ENCODE measurements around the gene BRSK1. TPM values are rescaled to one million over a fixed set of nuclear protein-coding genes. Genes with fewer than 3 reads are reported as not detected.
A peak's percentile ranks its signal among the peaks of the same experiment; 100 is the strongest.

Gene BRSK1
- total RNA-seq, 1 donor from 2014 or later = 23.9 TPM

DNA sequence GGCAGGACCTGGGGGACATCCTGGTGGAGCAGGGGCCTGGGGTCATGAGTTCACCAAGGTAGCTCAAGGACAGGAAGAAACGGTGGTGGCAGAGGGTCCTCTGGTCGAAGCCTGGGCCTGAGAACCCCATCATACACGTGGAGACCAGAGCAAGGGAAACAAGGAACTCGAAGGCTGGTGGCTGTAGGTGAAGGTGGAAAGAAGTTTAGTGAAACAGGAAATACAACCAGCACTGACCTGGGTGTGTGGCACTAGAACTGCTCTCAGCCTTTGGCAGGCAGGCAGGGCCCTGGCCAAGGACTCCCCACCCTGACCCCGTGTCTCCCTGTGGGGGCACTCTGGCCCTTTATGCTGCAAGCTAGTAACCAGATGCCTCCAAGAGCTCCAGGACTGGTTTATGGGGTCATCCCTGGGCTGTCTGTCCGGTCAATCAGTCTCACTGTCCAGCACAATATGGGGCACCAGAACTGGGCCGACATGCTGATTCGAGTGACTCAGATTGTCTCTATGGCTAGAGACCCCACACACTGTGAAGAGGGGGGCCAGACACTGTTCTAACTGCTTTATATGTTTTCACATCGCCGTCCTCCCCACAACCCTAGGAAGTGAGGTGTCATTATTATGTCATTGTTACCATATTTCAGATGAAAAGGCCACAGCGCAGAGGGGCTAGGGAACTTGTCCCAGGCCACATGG, 67.0 kb downstream of the BRSK1 start:
- Mint-ChIP-seq H3K36me3 (ENCODE audit: unreplicated experiment) (no peaks in the 10 kb centered on the region), H3K9me3 (ENCODE audit: unreplicated experiment) (no peaks in the 10 kb centered on the region), H3K4me3 (ENCODE audit: unreplicated experiment) (no peak overlapping the region), H3K27ac (ENCODE audit: unreplicated experiment) (no peak overlapping the region), H3K4me1 (ENCODE audit: unreplicated experiment) (peaks cover 28% of the 10 kb centered on the region), H3K27me3 (ENCODE audit: unreplicated experiment) (peaks cover 29% of the 10 kb centered on the region)
- no peak for DNase-seq (ENCODE audit: extremely low spot score, unreplicated experiment)
- TF ChIP-seq, protein P1, sequence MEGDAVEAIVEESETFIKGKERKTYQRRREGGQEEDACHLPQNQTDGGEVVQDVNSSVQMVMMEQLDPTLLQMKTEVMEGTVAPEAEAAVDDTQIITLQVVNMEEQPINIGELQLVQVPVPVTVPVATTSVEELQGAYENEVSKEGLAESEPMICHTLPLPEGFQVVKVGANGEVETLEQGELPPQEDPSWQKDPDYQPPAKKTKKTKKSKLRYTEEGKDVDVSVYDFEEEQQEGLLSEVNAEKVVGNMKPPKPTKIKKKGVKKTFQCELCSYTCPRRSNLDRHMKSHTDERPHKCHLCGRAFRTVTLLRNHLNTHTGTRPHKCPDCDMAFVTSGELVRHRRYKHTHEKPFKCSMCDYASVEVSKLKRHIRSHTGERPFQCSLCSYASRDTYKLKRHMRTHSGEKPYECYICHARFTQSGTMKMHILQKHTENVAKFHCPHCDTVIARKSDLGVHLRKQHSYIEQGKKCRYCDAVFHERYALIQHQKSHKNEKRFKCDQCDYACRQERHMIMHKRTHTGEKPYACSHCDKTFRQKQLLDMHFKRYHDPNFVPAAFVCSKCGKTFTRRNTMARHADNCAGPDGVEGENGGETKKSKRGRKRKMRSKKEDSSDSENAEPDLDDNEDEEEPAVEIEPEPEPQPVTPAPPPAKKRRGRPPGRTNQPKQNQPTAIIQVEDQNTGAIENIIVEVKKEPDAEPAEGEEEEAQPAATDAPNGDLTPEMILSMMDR (IDR thresholded peaks at IDR 0.05) = no peak

DNA sequence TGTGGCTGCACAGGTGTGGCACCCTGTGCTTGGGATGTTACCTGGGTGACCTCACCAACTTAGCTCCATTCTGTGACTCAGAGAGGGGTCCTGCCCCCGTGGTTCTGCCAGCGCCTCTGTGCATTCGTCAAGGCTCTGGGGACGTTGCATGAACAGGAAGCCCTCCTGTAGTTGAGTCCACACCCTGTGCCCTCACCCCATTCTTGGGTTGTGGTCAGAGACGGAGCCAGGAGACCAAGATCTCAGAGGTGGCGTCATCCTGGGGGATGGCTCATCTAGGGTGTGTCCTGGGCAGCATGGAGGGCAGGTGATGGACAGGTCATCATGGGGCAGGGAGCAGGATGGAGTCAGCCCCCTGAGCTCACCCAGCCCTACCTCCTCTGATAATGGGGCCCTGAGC, 68.2 kb downstream of the BRSK1 start:
- Mint-ChIP-seq H3K27me3 (ENCODE audit: unreplicated experiment) (peaks cover 34% of the 10 kb centered on the region), H3K4me1 (ENCODE audit: unreplicated experiment) (peaks cover 27% of the 10 kb centered on the region), H3K27ac (ENCODE audit: unreplicated experiment) (no peak overlapping the region), H3K36me3 (ENCODE audit: unreplicated experiment) (no peaks in the 10 kb centered on the region), H3K9me3 (ENCODE audit: unreplicated experiment) (no peaks in the 10 kb centered on the region), H3K4me3 (ENCODE audit: unreplicated experiment) (no peak overlapping the region)
- TF ChIP-seq, protein P1 (IDR thresholded peaks at IDR 0.05) = no peak
- DNase-seq (ENCODE audit: extremely low spot score, unreplicated experiment) = no peak

DNA sequence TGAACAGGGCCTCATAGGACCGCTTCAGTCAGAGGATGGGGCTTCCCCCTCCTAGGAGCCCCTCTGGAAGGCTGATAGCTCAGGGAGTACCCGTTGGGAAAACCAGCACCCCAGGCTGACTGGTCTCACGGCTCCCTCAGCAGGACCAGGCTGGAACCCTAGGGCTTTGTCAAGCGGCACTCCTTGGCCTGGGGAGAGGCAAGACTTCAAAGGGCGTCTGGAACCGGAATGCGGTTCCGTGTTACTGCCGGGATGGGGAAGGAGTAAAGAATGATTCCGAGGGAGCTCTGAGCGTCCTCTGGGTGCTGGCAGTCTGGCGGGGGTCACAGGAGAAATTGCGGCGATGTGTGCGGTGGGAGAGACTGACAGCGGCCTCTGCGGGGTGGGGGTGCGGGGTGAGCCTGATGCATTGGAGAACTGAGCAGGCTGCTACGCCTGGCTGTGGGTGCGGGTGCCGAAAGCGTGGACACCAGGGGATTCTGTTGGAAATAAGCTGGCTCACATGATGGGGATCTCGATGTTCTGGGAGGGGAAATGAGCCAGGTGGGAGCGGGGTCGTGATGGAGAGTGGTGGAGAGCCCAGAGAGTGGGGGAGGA, 68.8 kb downstream of the BRSK1 start:
- H3K27ac Mint-ChIP-seq (ENCODE audit: unreplicated experiment) = no peak overlapping the region
- H3K27me3 Mint-ChIP-seq (ENCODE audit: unreplicated experiment) = peaks cover 40% of the 10 kb centered on the region
- DNase-seq (ENCODE audit: extremely low spot score, unreplicated experiment) = no peak
- no peaks in the 10 kb centered on the region for H3K9me3 Mint-ChIP-seq (ENCODE audit: unreplicated experiment)
- peak overlapping the region; percentile 46 for H3K4me3 Mint-ChIP-seq (ENCODE audit: unreplicated experiment)
- no peaks in the 10 kb centered on the region for H3K36me3 Mint-ChIP-seq (ENCODE audit: unreplicated experiment)
- peaks cover 27% of the 10 kb centered on the region for H3K4me1 Mint-ChIP-seq (ENCODE audit: unreplicated experiment)
- TF ChIP-seq, protein P1 (IDR thresholded peaks at IDR 0.05) = no peak

DNA sequence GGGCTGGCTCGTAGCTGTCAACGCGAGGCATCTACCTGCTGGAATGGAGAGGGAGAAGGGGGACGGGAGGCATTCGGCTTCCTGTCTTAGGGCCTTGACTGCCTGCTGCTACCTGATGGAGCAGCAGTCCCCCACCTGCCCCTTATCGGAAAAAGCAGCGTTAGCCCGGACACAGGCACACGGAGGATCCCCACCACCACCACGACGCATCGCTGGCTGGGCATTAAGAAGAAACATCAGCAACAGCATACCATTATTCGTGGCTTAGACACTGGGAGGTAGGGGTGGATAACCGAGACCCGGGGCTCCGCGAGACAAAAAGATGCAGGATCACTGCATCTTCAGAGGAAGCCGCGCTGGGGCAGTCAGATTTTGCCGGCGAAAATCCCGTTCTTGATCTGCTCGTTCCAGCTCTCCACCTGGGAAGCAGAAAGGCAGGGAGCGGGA, 69.6 kb downstream of the BRSK1 start:
- H3K4me3 Mint-ChIP-seq (ENCODE audit: unreplicated experiment) = peak overlapping the region; percentile 71
- peaks cover 41% of the 10 kb centered on the region for H3K27me3 Mint-ChIP-seq (ENCODE audit: unreplicated experiment)
- TF ChIP-seq, protein P1 (IDR thresholded peaks at IDR 0.05) = no peak
- H3K9me3 Mint-ChIP-seq (ENCODE audit: unreplicated experiment) = no peaks in the 10 kb centered on the region
- no peak overlapping the region for H3K27ac Mint-ChIP-seq (ENCODE audit: unreplicated experiment)
- peaks cover 25% of the 10 kb centered on the region for H3K4me1 Mint-ChIP-seq (ENCODE audit: unreplicated experiment)
- no peaks in the 10 kb centered on the region for H3K36me3 Mint-ChIP-seq (ENCODE audit: unreplicated experiment)
- DNase-seq (ENCODE audit: extremely low spot score, unreplicated experiment) = no peak
